Rectal smooth muscle tissue (tissue), 1 donor: Measurements from ENCODE around the gene KCNG4.

Source experiments
- H3K27ac ChIP-seq: one replicate; pipeline ENCODE4 v1.7.0; 2013; ENCODE audit warnings: low read depth, low read length, inconsistent platforms
- H3K27me3 ChIP-seq: one replicate; pipeline ENCODE4 v1.7.0; 2013; ENCODE audit warnings: low read length; ENCODE audit not compliant: control insufficient read depth, insufficient read depth
- H3K36me3 ChIP-seq: one replicate; pipeline ENCODE4 v1.7.0; 2013; ENCODE audit warnings: low read length; ENCODE audit not compliant: control insufficient read depth, insufficient read depth
- H3K4me1 ChIP-seq: one replicate; pipeline ENCODE4 v1.7.0; 2013; ENCODE audit warnings: low read length; ENCODE audit not compliant: control insufficient read depth, insufficient read depth
- H3K4me3 ChIP-seq: one replicate; pipeline ENCODE4 v1.7.0; 2013; ENCODE audit warnings: low read length
- H3K9ac ChIP-seq: one replicate; pipeline ENCODE4 v1.7.0; 2013; ENCODE audit warnings: low read length

KCNG4 gene

DNA sequence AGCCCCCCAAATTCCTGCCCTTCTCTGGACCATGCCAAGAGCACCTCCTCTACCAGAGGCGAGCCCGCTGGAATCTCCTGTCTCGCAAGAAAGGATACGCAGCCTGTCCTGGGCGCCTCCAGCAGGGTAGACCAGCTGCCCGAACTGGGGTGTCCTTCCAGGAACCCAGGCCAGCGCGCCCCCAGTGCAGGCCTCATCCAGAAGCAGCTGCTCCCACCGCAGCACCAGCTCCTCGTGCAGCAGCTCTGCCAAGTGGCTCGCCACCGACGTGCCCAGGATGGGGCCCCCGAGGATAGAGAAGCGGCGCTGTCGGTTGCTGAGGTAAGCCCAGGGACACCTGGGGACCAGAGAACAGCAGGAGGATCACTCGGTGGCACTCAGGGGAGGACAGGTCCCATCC lies 57.7 kb downstream of the KCNG4 start:
- H3K36me3 ChIP-seq, result peaks cover 23% of the 10 kb centered on the region
- no peak overlapping the region for H3K27ac ChIP-seq
- H3K4me1 ChIP-seq, result peaks cover 9% of the 10 kb centered on the region
- H3K4me3 ChIP-seq, result no peak overlapping the region
- no peaks in the 10 kb centered on the region for H3K27me3 ChIP-seq
- no peak overlapping the region for H3K9ac ChIP-seq

DNA sequence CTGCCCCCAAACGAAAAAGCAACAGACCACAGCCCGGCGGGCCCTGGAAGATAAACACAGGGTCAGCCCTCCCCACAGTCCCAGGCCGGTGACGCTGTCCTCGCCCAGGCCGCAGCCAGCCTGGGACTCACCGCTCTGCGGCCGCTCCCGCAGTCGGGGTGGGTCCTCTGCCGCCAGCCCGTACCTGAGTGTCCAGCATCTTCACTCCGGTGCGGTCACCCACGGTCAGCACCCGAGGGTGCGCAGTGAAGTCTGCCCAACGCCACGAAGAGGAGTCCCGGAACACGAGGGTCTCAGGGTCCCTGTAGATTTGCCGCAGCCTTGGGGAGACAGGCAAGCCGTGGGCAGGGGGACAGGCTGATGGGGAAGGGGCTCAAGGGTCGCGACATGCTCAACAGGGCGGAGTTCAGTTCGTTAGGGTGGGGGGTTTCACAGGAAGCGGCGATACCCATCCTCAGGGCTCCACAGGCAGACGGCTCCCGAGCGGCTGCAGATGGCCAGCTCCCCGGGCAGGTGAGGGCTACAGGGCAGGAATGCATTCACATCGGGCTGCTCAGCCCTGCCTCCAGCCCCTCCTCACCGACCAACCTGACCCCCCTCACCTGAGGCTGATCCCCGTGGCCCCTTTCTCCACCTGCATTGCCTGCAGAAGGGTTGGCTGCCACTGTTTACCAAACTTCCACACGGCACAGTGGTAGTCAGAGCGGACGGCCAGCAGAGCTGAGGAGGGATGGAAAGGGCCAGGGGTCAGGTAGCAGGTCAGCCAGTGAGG lies 58.5 kb downstream of the KCNG4 start:
- peaks cover 15% of the 10 kb centered on the region for H3K4me1 ChIP-seq
- H3K4me3 ChIP-seq, result no peak overlapping the region
- peaks cover 23% of the 10 kb centered on the region for H3K36me3 ChIP-seq
- no peaks in the 10 kb centered on the region for H3K27me3 ChIP-seq
- no peak overlapping the region for H3K9ac ChIP-seq
- H3K27ac ChIP-seq, result no peak overlapping the region

DNA sequence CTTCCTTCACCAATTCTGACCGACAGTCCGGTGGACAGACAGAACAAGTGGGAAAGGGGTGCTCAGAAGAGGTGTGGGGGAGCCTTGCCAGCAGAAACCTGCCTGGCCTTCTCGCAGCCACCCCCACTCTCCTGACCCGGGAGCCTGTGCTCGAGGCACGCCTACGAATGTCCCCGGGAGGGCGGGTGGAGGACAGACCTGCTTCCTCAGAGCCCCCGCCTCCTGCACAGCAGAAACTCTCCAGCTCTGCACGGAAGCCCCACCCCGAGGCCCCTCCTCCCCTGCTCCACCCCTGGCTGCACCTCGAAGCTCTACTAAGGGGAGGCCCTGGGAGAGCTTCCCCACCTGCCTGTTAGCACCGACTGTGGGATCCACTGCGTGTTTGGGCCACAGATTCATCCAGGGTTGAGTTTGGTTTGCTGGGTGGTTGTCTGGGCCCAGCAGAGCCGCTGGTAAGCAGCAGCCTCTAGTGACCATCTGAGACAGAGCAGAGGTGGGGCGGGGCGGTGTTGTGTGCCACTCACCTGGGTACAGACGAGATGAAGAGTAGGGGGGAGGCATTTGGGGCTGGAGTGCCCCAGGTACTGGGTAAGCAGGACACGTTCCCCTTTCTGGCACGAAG lies 59.2 kb downstream of the KCNG4 start:
- Histone ChIP-seq H3K4me3 (no peak overlapping the region), H3K27ac (no peak overlapping the region), H3K36me3 (peaks cover 23% of the 10 kb centered on the region), H3K27me3 (no peaks in the 10 kb centered on the region), H3K4me1 (peaks cover 14% of the 10 kb centered on the region), H3K9ac (no peak overlapping the region)

DNA sequence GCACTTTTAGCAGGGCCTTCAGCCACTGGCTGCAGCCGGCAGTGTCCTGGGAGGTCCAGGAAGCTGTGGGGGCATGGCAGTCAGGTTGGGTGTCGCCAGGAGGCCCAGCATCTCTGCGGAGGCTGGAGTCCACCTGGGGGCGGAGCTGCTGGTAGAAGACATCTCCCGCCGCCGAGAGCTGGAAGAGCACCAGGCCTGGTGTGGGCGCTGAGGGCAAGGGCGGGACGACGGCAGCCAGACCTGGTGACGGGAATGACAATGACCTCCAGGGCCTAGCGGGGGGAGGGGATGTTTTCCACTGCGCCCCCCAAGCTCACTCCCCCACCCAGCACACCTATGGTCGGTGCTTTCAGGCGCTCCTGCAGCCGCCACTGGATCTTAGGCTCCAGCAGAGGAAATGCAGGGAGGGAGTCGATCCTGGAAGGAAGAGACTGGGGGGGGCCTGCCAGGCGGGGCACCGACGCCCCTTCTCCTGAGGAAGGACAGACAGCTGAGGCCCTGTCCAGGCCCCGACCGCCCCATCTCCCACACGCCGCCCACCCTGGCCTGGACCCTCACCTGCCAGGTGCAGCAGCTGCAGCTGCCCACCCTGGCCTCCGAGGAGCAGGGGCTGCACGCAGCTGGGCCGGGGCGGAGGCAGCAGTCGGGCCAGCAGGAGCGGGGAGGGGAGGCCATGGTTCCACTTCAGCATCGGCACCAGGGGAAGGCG lies 60.0 kb downstream of the KCNG4 start:
- Histone ChIP-seq H3K27ac (no peak overlapping the region), H3K36me3 (peaks cover 23% of the 10 kb centered on the region), H3K27me3 (no peaks in the 10 kb centered on the region), H3K9ac (no peak overlapping the region), H3K4me3 (no peak overlapping the region), H3K4me1 (peaks cover 14% of the 10 kb centered on the region)

DNA sequence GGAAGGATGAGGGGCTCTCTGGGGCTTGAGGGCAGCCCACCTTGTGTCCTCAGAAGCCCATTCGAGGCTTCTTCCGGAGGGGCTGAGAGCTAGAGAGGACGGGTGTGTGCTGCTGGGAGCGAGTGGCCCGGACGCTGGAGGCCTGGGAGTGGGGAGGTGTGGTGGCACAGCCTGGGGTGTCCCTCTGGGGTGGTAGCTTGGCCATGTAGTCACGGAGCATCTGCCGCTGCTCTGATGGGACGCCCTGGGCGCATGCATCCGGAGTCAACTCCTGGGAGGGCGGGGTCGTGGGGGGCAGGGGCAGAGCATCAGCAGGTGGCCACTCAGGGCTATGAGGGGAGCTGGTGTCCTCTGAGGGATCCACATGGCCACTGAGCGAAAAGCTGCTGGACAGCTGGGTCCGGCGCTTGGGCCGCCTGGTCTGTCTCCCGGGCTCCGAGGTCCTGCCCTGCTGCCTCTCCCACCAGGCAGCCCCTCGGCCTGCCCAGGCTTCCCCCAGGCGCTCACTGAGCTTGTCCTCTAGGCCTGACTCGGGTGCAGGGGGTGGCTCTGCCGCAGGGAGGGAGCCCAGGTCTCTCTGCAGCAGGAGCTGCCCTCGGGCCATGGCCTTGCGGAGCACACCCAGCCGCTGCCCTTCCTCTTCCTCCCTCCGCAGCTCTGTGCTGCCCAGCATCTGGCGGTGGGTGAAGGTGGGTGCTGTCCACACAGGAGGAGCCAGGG lies 60.8 kb downstream of the KCNG4 start:
- H3K4me1 ChIP-seq, result peaks cover 14% of the 10 kb centered on the region
- H3K4me3 ChIP-seq, result no peak overlapping the region
- no peaks in the 10 kb centered on the region for H3K27me3 ChIP-seq
- H3K36me3 ChIP-seq, result peaks cover 17% of the 10 kb centered on the region
- no peak overlapping the region for H3K9ac ChIP-seq
- no peak overlapping the region for H3K27ac ChIP-seq

DNA sequence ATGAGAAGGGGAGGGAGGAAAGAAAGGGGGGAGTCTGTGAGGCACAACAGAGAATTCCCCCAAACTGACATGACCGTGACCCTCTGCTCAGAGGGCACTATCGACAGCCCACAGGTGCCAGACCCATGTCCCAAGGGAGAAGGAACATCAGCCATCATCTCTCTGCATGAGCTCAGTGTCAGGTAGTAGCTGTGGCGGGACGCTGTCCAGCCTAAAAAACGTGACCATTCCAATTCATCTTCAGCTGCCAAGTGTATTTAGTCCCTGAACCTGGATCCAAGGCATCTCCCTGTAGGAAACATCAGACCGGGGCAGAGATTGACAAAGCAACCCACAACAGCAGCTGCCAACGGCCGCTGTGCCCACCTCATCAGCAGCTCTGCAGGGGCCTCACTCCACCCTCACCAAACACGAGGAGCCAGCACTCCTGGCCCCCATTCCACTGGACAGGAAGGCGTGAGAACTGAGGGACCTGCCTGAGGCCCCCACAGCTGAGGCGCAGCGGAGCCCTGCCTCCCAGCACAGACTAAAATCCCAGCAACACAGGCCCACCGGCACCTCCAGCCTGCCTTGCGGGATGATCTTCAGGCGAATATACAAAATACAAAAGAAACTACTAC lies 61.6 kb downstream of the KCNG4 start:
- H3K9ac ChIP-seq, result no peak overlapping the region
- no peak overlapping the region for H3K4me3 ChIP-seq
- peaks cover 14% of the 10 kb centered on the region for H3K4me1 ChIP-seq

DNA sequence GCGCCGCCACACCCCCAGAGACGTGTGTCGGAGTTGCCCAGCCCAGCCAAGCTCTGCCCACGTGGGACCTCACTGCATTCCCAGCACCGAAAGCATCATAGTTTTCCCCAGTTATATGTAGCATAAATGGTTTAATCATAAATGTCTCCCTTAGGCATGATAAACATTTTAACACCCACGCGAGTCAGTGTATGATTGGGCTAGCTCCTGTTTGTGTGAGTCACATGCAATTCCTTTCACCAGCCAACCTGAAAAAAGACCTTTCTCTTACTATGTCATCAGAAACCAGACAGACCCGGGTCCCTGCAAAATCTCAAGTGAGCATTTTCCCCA lies 62.1 kb downstream of the KCNG4 start:
- Histone ChIP-seq H3K9ac (no peak overlapping the region), H3K4me1 (peaks cover 14% of the 10 kb centered on the region), H3K27ac (peak overlapping the region; percentile 48)

More for the DNA sequence above, 61.6 kb downstream of the KCNG4 start:
- H3K27me3 ChIP-seq, result no peaks in the 10 kb centered on the region
- H3K27ac ChIP-seq, result peak overlapping the region; percentile 48
- peaks cover 10% of the 10 kb centered on the region for H3K36me3 ChIP-seq

DNA sequence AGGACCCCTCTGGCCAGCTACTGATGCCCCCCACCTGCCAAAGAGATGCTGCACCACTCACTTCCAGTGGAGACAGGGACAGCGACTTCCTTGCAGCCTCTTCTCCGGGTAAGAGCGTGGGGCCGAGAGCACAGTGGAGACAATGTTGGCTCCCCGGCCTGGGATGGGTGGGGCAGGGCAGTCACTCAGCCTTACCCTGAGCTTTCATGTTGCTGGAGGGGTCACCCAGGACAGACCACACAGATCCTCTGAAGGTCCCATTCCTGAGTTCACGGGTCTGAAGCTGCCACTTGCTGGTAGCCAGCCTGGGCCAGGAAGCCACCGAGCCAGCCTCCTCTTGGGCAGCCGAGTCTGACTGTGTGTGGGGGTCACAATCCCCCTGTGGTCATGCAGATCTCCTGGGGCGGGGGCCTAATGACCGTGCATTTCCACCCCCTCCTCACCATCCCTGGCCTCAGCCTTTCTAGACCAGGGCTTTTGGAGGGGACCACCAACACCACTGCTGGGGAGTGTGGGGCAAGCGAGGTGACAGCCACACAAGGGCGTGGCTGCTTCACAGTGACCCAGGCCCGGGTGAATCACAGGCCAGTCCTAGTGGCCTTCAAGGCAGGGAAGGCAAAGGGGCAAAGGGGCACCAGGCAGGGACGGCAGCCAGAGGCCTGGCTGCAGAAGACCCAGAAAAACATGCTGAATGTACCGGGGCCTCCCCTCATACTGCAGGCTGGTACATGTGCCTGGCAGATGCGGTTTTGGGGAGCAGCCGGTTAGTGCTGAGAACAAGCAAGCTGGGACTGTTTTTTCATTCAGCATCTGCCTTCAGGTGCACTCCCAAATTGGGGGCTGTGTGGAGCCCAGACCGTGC lies 63.4 kb downstream of the KCNG4 start:
- Histone ChIP-seq H3K4me3 (no peak overlapping the region), H3K36me3 (no peaks in the 10 kb centered on the region), H3K27ac (peak overlapping the region; percentile 52), H3K27me3 (no peaks in the 10 kb centered on the region), H3K9ac (peak overlapping the region; percentile 21), H3K4me1 (peaks cover 14% of the 10 kb centered on the region)

More for the DNA sequence above, 62.1 kb downstream of the KCNG4 start:
- no peaks in the 10 kb centered on the region for H3K27me3 ChIP-seq
- H3K4me3 ChIP-seq, result no peak overlapping the region
- H3K36me3 ChIP-seq, result peaks cover 4% of the 10 kb centered on the region

DNA sequence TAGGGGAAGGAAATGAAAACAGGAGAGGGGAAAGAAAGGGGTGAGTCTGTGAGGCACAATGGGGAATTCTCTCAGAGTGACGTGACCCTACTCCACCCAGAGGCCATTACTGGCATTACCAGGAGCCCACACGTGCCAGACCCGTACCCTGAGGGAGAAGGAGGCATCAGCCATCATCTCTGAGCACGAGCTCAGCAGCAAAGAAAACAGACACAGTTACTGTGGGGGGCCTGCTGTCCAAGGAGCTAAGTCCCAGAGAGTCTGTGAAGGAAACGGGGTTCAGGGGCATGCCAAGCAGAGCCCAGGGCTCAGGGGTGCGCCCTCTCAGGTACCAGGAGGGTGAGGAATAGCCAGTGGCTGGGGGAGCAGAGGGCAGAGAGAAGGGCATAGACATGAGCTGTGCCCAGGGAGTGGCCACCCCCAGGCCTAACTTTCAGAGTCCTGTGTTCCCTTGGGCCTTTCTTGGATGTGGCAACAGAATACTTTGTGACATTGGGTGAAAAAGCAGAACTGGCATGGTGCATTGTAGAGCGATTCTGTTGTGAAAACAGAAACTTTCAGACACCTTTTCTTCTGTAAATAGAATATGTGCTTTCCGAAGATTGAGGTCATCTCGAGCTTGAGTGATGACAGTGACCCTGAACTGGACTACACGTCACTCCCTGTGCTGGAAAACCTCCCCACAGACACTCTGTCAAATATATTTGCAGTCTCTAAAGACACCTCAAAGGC lies 64.3 kb downstream of the KCNG4 start:
- peaks cover 14% of the 10 kb centered on the region for H3K4me1 ChIP-seq
- H3K27me3 ChIP-seq, result no peaks in the 10 kb centered on the region
- H3K9ac ChIP-seq, result no peak overlapping the region
- no peak overlapping the region for H3K27ac ChIP-seq
- no peaks in the 10 kb centered on the region for H3K36me3 ChIP-seq
- no peak overlapping the region for H3K4me3 ChIP-seq

DNA sequence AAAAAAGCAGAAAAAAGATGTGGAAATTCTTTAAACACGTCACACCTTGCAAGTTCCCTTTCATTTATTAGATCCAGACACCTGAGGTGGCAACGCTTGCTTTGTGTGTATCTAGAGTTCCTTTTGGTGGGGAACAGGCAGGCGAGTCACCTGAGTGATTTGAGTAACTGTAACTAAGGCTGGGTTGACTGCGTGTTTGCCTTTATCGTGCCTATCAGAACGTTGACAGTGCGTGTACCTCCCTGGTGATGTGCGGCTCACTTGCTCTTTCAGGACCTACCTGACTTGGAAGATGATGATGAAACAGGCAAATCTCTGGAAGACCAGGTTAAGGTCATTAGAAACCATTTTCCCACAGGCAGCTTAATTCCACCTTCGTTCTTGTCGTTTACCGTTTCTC lies 65.4 kb downstream of the KCNG4 start:
- no peaks in the 10 kb centered on the region for H3K36me3 ChIP-seq
- peaks cover 14% of the 10 kb centered on the region for H3K4me1 ChIP-seq
- H3K9ac ChIP-seq, result no peak overlapping the region
- no peaks in the 10 kb centered on the region for H3K27me3 ChIP-seq
- H3K4me3 ChIP-seq, result no peak overlapping the region
- H3K27ac ChIP-seq, result no peak overlapping the region

DNA sequence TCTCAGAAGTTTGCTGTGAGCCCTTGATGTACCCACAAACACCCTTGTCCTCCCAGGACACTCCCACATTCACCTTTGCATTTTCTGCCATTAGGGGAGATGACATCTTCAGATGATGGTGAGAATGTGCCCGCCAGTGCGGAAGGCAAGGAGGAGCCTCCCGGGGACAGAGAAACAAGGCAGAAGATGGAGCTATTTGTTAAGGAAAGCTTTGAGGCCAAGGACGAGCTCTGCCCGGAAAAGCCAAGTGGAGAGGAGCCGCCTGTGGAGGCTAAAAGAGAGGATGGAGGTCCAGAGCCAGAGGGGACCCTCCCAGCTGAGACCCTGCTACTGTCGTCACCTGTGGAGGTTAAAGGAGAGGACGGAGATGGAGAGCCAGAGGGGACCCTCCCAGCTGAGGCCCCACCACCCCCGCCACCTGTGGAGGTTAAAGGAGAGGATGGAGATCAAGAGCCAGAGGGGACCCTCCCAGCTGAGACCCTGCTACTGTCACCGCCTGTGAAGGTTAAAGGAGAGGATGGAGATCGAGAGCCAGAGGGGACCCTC lies 70.0 kb downstream of the KCNG4 start:
- H3K4me1 ChIP-seq, result no peaks in the 10 kb centered on the region
- no peaks in the 10 kb centered on the region for H3K36me3 ChIP-seq
- no peak overlapping the region for H3K9ac ChIP-seq
- H3K27ac ChIP-seq, result no peak overlapping the region
- H3K27me3 ChIP-seq, result no peaks in the 10 kb centered on the region
- no peak overlapping the region for H3K4me3 ChIP-seq
